ENCODE data around the gene RBMXL2. TPM values are rescaled to one million over a fixed set of nuclear protein-coding genes. Genes with fewer than 3 reads are reported as not detected.

RBMXL2 gene
- total RNA-seq (2022) (not detected in 2 replicates), Bru-seq, nascent RNA (not detected), BruChase-seq, experiment 1, labeled RNA remaining after a 6-hour chase (percentile 18 among the genes with signal in this experiment), BruChase-seq, experiment 2, labeled RNA remaining after a 2-hour chase (percentile 18 among the genes with signal in this experiment)
- long read RNA-seq: 0 reads

- BruUV-seq (replicated peaks): no TSS peak
- Mint-ChIP-seq H3K36me3 (ENCODE audit: insufficient read depth, unreplicated experiment) (no peaks in the 10 kb centered on the region), H3K4me1 (ENCODE audit: insufficient read depth, unreplicated experiment) (no peaks in the 10 kb centered on the region), H3K4me3 (ENCODE audit: unreplicated experiment) (no peak within 1 kb of the TSS), H3K9me3 (ENCODE audit: unreplicated experiment) (no peaks in the 10 kb centered on the region), H3K27ac (ENCODE audit: low read depth, unreplicated experiment) (no peak within 1 kb of the TSS), H3K27me3 (ENCODE audit: insufficient read depth, unreplicated experiment) (peaks cover 66% of the 10 kb centered on the region)
- TF ChIP-seq CTCF (IDR thresholded peaks at IDR 0.05; ENCODE audit: unreplicated experiment): no peak
- no peak for DNase-seq (ENCODE audit: unreplicated experiment)
- ChIA-PET CTCF (interaction anchor here (0.6 to 1.1 kb wide), 2 partner anchors 9 to 20 kb away, joined by 3 to 4 read pairs; no protein-coding TSS in a partner anchor), POLR2A (no interaction called here)
- intact Hi-C loops (cut with micrococcal nuclease): no loop called here
Measured at GRCh38 chr11:7088921-7089320, at the start of gene RBMXL2. TSS of gene RBMXL2 (plus strand) at chr11:7088998. CDS start at chr11:7089121, 123 bp downstream.

GRCh38 chr11:7046474-7047175 is 42.2 kb upstream of the RBMXL2 start:
- Mint-ChIP-seq H3K4me1 (ENCODE audit: insufficient read depth, unreplicated experiment) (no peaks in the 10 kb centered on the region), H3K9me3 (ENCODE audit: unreplicated experiment) (no peaks in the 10 kb centered on the region), H3K4me3 (ENCODE audit: unreplicated experiment) (no peak overlapping the region), H3K27ac (ENCODE audit: low read depth, unreplicated experiment) (no peak overlapping the region), H3K27me3 (ENCODE audit: insufficient read depth, unreplicated experiment) (no peaks in the 10 kb centered on the region), H3K36me3 (ENCODE audit: insufficient read depth, unreplicated experiment) (no peaks in the 10 kb centered on the region)
- peak; percentile 3 for DNase-seq (ENCODE audit: unreplicated experiment)
- no peak for TF ChIP-seq CTCF (IDR thresholded peaks at IDR 0.05; ENCODE audit: unreplicated experiment)
- CTCF ChIA-PET: interaction anchor here (0.7 kb wide), 2 partner anchors 157 to 342 kb away, joined by 3 read pairs; no protein-coding TSS in a partner anchor
- BruUV-seq (replicated peaks): no TSS peak
- intact Hi-C loops (cut with micrococcal nuclease): no loop called here
- POLR2A ChIA-PET: no interaction called here

GRCh38 chr11:7050191-7050590 is 38.6 kb upstream of the RBMXL2 start:
- Mint-ChIP-seq H3K36me3 (ENCODE audit: insufficient read depth, unreplicated experiment) (no peaks in the 10 kb centered on the region), H3K9me3 (ENCODE audit: unreplicated experiment) (no peaks in the 10 kb centered on the region), H3K4me1 (ENCODE audit: insufficient read depth, unreplicated experiment) (no peaks in the 10 kb centered on the region), H3K4me3 (ENCODE audit: unreplicated experiment) (no peak overlapping the region), H3K27ac (ENCODE audit: low read depth, unreplicated experiment) (no peak overlapping the region), H3K27me3 (ENCODE audit: insufficient read depth, unreplicated experiment) (no peaks in the 10 kb centered on the region)
- no TSS peak for BruUV-seq (replicated peaks)
- POLR2A ChIA-PET: no interaction called here
- CTCF ChIA-PET: interaction anchor here (0.6 to 0.7 kb wide), 2 partner anchors 72 to 913 kb away, joined by 3 read pairs; no protein-coding TSS in a partner anchor
- TF ChIP-seq CTCF (IDR thresholded peaks at IDR 0.05; ENCODE audit: unreplicated experiment): no peak
- no peak for DNase-seq (ENCODE audit: unreplicated experiment)
- intact Hi-C loops (cut with micrococcal nuclease): no loop called here

- ChIA-PET POLR2A (no interaction called here), CTCF (interaction anchor here (1.3 kb wide), 1 partner anchor 600 kb away, joined by 3 read pairs; no protein-coding TSS in a partner anchor)
- no peaks in the 10 kb centered on the region for H3K27me3 Mint-ChIP-seq (ENCODE audit: insufficient read depth, unreplicated experiment)
- H3K27ac Mint-ChIP-seq (ENCODE audit: low read depth, unreplicated experiment): no peak overlapping the region
- H3K9me3 Mint-ChIP-seq (ENCODE audit: unreplicated experiment): no peaks in the 10 kb centered on the region
- DNase-seq (ENCODE audit: unreplicated experiment): no peak
- no TSS peak for BruUV-seq (replicated peaks)
- TF ChIP-seq CTCF (IDR thresholded peaks at IDR 0.05; ENCODE audit: unreplicated experiment): no peak
- no peaks in the 10 kb centered on the region for H3K4me1 Mint-ChIP-seq (ENCODE audit: insufficient read depth, unreplicated experiment)
- intact Hi-C loops (cut with micrococcal nuclease): no loop called here
- H3K36me3 Mint-ChIP-seq (ENCODE audit: insufficient read depth, unreplicated experiment): no peaks in the 10 kb centered on the region
- no peak overlapping the region for H3K4me3 Mint-ChIP-seq (ENCODE audit: unreplicated experiment)
Measured at GRCh38 chr11:7056828-7057513, 31.8 kb upstream of the RBMXL2 start.

All from MCF 10A (cell line).